Epidermal melanocyte (primary cell): ENCODE data around the gene ADSS1.

Experiments
- DNase-seq: peaks from one replicate; pipeline ENCODE4 v3.0.0; 2011; ENCODE audit warnings: low spot score; ENCODE audit not compliant: insufficient read length

The ADSS1 gene

DNA sequence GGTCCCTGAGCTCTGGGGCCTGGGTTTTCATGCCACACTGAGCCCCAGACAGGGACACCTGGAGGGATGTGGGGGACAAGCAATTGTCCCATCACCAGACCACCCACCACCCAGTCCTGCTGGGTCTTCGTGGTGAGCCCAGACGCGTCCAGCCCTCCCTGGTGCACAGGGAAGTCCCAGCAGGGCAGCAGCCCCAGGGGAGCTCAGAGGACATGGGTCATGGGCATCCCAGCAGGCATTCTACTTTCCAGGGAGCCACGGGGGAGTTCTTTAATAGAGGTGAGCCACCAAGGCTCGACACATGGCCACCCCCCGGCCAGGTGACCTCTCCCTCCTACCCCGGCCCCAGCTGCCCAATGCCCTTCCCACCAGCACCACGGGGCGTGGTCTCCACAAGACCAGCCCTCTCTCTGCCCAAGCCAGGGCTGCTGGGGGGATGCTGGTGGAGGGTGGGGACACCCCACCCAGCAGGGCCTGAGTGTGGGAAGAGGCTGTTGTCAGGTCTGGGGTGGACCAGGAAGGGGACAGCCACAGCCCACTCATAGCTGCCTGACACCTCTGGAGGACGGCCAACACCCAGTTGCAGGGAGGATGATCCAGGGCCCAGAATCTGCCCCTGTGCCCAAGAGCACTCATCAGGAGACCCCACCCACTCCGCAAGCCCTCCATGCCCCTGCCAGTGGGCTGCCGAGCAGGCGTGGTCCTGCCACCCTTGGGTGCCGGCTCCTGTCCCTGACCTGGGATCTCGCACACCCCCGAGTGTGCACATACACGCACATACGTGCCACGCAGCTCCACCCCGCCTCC lies 57.4 kb downstream of the ADSS1 start:
- DNase-seq = no peak

DNA sequence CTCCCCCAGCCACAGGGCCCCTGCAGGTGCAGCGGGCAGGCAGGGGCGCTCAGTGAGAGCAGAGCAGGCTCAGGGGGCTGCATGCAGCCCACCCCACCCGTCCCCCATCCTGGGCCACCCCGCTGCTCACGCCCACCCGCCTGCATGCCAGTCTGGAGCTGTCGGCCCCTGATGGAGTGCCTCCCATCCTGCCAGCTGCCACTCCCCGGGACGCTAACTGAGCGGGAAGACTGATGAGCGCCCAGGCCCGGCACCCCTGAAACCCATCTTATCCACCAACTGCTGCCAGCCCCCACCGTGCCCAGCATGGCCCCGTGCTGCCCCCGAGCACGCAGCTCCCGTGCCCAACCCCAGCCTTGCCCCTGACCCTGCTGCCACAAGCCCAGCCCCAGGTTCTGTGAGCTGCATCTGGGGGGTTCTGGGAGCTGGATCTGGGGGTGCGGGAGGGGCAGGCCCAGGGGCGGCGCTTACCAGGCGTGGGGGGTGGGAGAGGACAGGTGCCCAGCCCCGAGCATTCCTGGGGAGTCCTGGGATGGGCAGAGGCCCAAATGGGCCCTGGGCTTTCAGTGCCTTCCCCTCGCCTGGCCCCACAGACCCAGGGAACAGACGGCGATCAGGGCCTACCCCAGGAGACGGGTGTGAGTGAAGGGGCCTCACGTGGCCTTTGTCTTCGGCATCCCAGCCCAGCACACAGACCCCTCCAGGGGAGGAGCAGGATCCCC lies 58.2 kb downstream of the ADSS1 start:
- no peak for DNase-seq

DNA sequence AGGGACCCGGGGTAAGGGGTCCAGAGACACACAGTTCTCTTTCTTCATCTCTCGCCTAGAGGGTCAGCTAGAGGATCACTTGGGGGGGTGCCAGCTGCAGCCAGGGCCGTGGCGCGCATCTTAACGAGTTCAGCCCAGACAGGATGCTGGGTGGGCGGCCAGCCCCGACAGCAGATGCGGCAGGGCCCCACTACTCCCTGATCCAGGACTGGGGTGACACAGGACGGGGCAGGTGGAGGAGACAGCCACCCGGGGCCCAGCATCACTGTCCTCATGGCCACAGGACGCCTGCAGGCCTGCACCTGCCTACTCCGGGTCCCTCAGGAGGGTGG lies 58.7 kb downstream of the ADSS1 start:
- DNase-seq = no peak

DNA sequence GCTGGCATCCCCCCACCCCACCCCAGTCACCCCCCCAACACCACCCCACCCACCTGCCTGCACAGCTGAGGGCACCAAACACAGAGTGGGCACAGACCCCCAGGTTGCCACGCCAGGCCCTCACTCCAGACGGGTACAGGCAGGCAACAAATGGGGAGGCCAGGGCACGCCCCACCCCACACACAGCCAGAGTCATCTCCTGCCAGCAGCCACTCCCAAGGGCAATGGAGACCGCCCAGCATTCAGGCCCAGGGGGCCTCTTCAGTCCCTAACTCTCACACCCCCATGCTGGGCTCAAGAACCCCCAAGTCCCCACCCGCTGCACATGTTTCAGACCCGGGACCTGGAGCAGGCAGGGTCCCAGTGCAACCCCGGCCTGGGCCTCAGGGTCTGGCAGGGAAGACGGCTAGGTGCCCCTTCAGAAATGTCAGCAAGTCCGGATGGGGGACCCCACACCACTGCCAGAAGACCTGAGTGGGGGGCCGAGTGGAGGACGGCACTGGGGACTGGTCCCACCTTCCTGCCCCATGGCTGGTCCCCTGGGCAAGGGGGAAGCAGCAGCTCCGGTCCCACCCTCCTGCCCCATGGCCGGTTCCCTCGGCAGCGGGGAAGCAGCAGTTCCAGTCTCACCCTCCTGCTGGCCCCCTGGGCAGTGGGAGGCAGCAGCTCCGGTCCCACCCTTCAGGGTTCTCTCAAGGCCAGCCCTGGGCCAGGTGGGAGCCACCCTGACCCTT lies 59.6 kb downstream of the ADSS1 start:
- no peak for DNase-seq

- no peak for DNase-seq
Measured at GRCh38 chr14:104784218-104784568, 60.2 kb downstream of the ADSS1 start.

- no peak for DNase-seq
Measured at GRCh38 chr14:104784846-104785707, 61.0 kb downstream of the ADSS1 start.

DNA sequence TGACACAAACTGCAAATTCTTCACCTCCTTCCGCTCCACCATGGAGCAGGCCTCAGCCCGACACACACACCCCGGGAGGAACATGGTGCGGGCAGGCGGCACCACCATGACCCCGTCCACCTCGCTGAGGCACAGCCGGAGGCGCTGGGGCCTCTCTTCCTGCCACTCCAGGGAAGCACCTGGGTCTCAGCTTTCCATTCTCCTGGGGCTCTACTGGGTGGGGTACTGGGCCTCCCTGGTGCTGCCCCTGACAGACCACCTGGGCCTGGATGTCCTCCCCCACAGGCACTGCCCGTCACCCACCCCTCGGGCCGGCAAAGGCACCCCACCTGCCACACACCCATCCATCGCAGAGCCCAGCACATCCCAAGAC lies 61.7 kb downstream of the ADSS1 start:
- no peak for DNase-seq

- no peak for DNase-seq
Measured at GRCh38 chr14:104786091-104786586, 62.1 kb downstream of the ADSS1 start.

GRCh38 chr14:104786726-104787675 lies 63.0 kb downstream of the ADSS1 start:
- no peak for DNase-seq

GRCh38 chr14:104787736-104788135 lies 63.7 kb downstream of the ADSS1 start:
- no peak for DNase-seq

DNA sequence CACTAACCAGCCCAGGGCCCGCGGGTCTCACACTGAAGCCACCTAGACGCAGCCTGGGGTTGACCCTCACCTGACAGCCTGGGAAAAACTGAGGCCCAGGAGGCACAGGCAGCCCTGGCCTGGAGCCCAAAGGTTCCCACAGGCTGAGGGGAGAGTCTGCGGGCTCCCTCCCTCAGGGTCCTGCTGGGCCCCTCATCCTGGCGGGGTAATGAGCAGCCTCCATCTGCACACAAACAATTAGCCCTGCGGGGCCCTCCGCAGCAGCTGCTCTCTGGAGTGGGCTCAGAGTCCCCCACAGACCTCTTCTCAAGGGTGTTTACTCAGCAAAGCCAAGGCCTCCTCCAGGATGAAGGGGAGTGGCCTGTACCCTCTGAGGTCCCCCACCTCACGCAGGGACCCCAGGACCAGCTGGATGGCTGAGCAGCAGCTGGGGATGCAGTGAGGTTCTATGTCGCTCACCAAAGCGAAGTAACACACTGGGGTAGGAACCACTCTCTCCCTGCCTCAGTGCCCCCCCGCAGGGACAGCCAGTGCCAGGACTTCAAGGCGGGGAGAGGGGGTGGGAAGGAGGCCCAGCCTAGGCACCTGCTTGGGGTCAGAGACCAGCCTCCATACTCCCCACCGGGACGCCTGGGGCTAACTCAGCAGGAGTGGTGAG lies 64.3 kb downstream of the ADSS1 start:
- DNase-seq = no peak

DNA sequence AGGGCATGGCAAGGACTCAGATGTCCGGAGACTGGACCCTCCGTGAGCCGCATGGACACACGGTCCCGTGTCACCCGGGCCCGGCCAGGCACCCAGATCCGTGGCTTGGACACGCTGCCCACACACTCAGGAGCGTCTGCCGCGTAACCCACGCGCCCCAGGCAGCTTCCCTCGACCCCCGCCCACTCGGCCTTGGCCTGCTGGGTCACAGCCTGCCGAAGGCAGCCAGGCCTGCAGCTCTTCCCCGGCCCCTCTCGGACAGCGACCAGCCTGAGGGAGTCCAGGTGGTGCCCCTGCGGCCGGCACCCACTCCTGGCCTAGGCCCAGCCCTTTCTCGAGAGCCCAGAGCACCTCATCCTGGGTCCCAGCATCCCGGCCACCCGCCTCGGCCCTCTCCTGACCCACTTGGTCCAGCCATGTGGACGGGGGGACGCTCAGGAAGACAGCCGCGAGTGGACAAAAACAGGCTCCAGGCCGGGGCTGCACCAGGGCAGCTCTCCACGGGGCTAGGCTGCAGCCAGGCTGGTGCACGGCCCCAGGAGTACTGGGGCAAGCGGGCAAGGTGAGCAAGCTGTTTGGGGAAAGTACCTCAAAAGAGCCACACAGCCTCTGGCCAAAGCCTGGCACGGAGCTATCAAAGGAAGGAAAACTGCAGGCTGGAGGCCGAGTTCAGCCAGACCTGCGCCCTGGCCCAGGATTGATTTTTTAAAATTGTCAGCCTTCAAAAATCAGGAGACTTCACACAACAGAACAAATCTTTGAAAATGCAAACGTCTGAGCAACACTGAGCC lies 65.0 kb downstream of the ADSS1 start:
- no peak for DNase-seq

GRCh38 chr14:104789752-104790743 lies 66.0 kb downstream of the ADSS1 start:
- DNase-seq = no peak

DNA sequence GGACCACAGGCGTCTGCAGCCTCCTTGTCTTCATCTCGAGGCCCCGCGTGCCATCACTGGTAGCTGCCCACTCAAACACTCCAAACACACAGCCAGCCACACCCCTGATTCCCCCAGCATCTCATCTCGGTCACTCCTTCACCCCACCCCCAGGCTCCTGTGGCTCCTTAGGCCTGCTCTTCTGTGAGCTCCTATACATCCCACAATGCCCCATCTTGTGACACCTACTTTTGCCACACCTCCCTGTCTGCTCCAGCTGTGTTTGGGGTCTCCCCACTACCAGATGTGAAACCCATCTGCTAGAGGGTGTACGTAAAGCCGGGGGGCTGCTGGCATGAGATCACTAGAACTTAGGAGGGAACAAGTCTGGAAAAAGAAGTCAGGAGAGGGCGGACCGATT lies 67.4 kb downstream of the ADSS1 start:
- DNase-seq = no peak

- DNase-seq = peak; percentile 93
Measured at GRCh38 chr14:104792101-104792884, 68.3 kb downstream of the ADSS1 start.

- DNase-seq = no peak
Measured at GRCh38 chr14:104792945-104793702, 69.1 kb downstream of the ADSS1 start.
